ENCODE data around the gene CRIP2.

The CRIP2 gene

GRCh38 chr14:105474483-105475268 is at the start of gene CRIP2:
Gene CRIP2, plus strand, starts transcription at chr14:105474821. Its CDS starts 42 bp downstream, at chr14:105474863.
- peak; percentile 44 to 46 for DNase-seq (ENCODE audit: low spot score in 2 of 2)
- Mint-ChIP-seq H3K9me3 (peaks cover 3% of the 10 kb centered on the region), H3K4me1 (peaks cover 14% of the 10 kb centered on the region), H3K36me3 (peaks cover 5% of the 10 kb centered on the region), H3K27ac (peak within 1 kb of the TSS; percentile 68), H3K4me3 (peak within 1 kb of the TSS; percentile 85), H3K27me3 (no peaks in the 10 kb centered on the region)
- peak; percentile 33 for ATAC-seq (ENCODE audit: low read depth)

GRCh38 chr14:105424861-105425260 is 49.8 kb upstream of the CRIP2 start:
- ATAC-seq (ENCODE audit: low read depth) (no peak), DNase-seq (ENCODE audit: low spot score in 2 of 2) (no peak)
- Mint-ChIP-seq H3K4me1 (peaks cover 25% of the 10 kb centered on the region), H3K36me3 (peaks cover 7% of the 10 kb centered on the region), H3K27ac (no peak overlapping the region), H3K4me3 (no peak overlapping the region), H3K27me3 (no peaks in the 10 kb centered on the region), H3K9me3 (no peaks in the 10 kb centered on the region)

GRCh38 chr14:105425823-105426247 is 48.8 kb upstream of the CRIP2 start:
- DNase-seq (ENCODE audit: low spot score in 2 of 2) (no peak), ATAC-seq (ENCODE audit: low read depth) (no peak)
- Mint-ChIP-seq H3K36me3 (peaks cover 11% of the 10 kb centered on the region), H3K4me3 (no peak overlapping the region), H3K9me3 (no peaks in the 10 kb centered on the region), H3K4me1 (peaks cover 22% of the 10 kb centered on the region), H3K27ac (no peak overlapping the region), H3K27me3 (no peaks in the 10 kb centered on the region)

GRCh38 chr14:105426416-105427130 is 48.0 kb upstream of the CRIP2 start:
- DNase-seq (ENCODE audit: low spot score in 2 of 2) (no peak), ATAC-seq (ENCODE audit: low read depth) (no peak)
- H3K4me3 Mint-ChIP-seq: no peak overlapping the region
- no peaks in the 10 kb centered on the region for H3K9me3 Mint-ChIP-seq
- H3K27ac Mint-ChIP-seq: no peak overlapping the region
- H3K27me3 Mint-ChIP-seq: no peaks in the 10 kb centered on the region
- H3K4me1 Mint-ChIP-seq: peaks cover 16% of the 10 kb centered on the region
- H3K36me3 Mint-ChIP-seq: peaks cover 15% of the 10 kb centered on the region

- Mint-ChIP-seq H3K27ac (no peak overlapping the region), H3K27me3 (no peaks in the 10 kb centered on the region), H3K36me3 (peaks cover 15% of the 10 kb centered on the region), H3K4me3 (no peak overlapping the region), H3K4me1 (peaks cover 10% of the 10 kb centered on the region), H3K9me3 (no peaks in the 10 kb centered on the region)
- ATAC-seq (ENCODE audit: low read depth): no peak
- no peak for DNase-seq (ENCODE audit: low spot score in 2 of 2)
Measured at GRCh38 chr14:105427412-105427811, 47.2 kb upstream of the CRIP2 start.

GRCh38 chr14:105427936-105428485 is 46.6 kb upstream of the CRIP2 start:
- Mint-ChIP-seq H3K27ac (no peak overlapping the region), H3K4me1 (peaks cover 6% of the 10 kb centered on the region), H3K36me3 (peaks cover 15% of the 10 kb centered on the region)

GRCh38 chr14:105430042-105430441 is 44.6 kb upstream of the CRIP2 start:
- H3K27me3 Mint-ChIP-seq: no peaks in the 10 kb centered on the region
- H3K27ac Mint-ChIP-seq: no peak overlapping the region
- no peaks in the 10 kb centered on the region for H3K9me3 Mint-ChIP-seq
- ATAC-seq (ENCODE audit: low read depth) (no peak), DNase-seq (ENCODE audit: low spot score in 2 of 2) (no peak)
- H3K4me1 Mint-ChIP-seq: peaks cover 5% of the 10 kb centered on the region
- no peak overlapping the region for H3K4me3 Mint-ChIP-seq
- H3K36me3 Mint-ChIP-seq: peaks cover 15% of the 10 kb centered on the region

More at GRCh38 chr14:105427936-105428485, 46.6 kb upstream of the CRIP2 start:
- Mint-ChIP-seq H3K4me3 (no peak overlapping the region), H3K9me3 (no peaks in the 10 kb centered on the region), H3K27me3 (no peaks in the 10 kb centered on the region)
- DNase-seq (ENCODE audit: low spot score in 2 of 2): no peak
- no peak for ATAC-seq (ENCODE audit: low read depth)

GRCh38 chr14:105430565-105430964 is 44.1 kb upstream of the CRIP2 start:
- H3K36me3 Mint-ChIP-seq: peaks cover 15% of the 10 kb centered on the region
- H3K4me3 Mint-ChIP-seq: no peak overlapping the region
- ATAC-seq (ENCODE audit: low read depth) (no peak), DNase-seq (ENCODE audit: low spot score in 2 of 2) (no peak)
- H3K27me3 Mint-ChIP-seq: no peaks in the 10 kb centered on the region
- peaks cover 5% of the 10 kb centered on the region for H3K4me1 Mint-ChIP-seq
- no peaks in the 10 kb centered on the region for H3K9me3 Mint-ChIP-seq
- no peak overlapping the region for H3K27ac Mint-ChIP-seq

GRCh38 chr14:105431256-105431655 is 43.4 kb upstream of the CRIP2 start:
- no peaks in the 10 kb centered on the region for H3K27me3 Mint-ChIP-seq
- DNase-seq (ENCODE audit: low spot score in 2 of 2) (no peak), ATAC-seq (ENCODE audit: low read depth) (no peak)
- H3K4me3 Mint-ChIP-seq: no peak overlapping the region
- H3K9me3 Mint-ChIP-seq: no peaks in the 10 kb centered on the region
- peaks cover 7% of the 10 kb centered on the region for H3K4me1 Mint-ChIP-seq
- peaks cover 13% of the 10 kb centered on the region for H3K36me3 Mint-ChIP-seq
- no peak overlapping the region for H3K27ac Mint-ChIP-seq

- no peaks in the 10 kb centered on the region for H3K27me3 Mint-ChIP-seq
- H3K36me3 Mint-ChIP-seq: peaks cover 8% of the 10 kb centered on the region
- no peak for DNase-seq (ENCODE audit: low spot score in 2 of 2)
- no peak for ATAC-seq (ENCODE audit: low read depth)
- H3K4me1 Mint-ChIP-seq: peaks cover 4% of the 10 kb centered on the region
- no peak overlapping the region for H3K4me3 Mint-ChIP-seq
- no peaks in the 10 kb centered on the region for H3K9me3 Mint-ChIP-seq
- H3K27ac Mint-ChIP-seq: no peak overlapping the region
Measured at GRCh38 chr14:105432657-105433056, 42.0 kb upstream of the CRIP2 start.

GRCh38 chr14:105433161-105433605 is 41.4 kb upstream of the CRIP2 start:
- no peak overlapping the region for H3K4me3 Mint-ChIP-seq
- peaks cover 8% of the 10 kb centered on the region for H3K36me3 Mint-ChIP-seq
- peaks cover 4% of the 10 kb centered on the region for H3K4me1 Mint-ChIP-seq
- no peak for DNase-seq (ENCODE audit: low spot score in 2 of 2)
- H3K9me3 Mint-ChIP-seq: no peaks in the 10 kb centered on the region
- no peaks in the 10 kb centered on the region for H3K27me3 Mint-ChIP-seq
- ATAC-seq (ENCODE audit: low read depth): no peak
- no peak overlapping the region for H3K27ac Mint-ChIP-seq

- H3K27me3 Mint-ChIP-seq: no peaks in the 10 kb centered on the region
- no peak overlapping the region for H3K4me3 Mint-ChIP-seq
- no peak overlapping the region for H3K27ac Mint-ChIP-seq
Measured at GRCh38 chr14:105436402-105436801, 38.2 kb upstream of the CRIP2 start.

GRCh38 chr14:105436891-105437722 is 37.5 kb upstream of the CRIP2 start:
- no peak overlapping the region for H3K4me3 Mint-ChIP-seq
- no peaks in the 10 kb centered on the region for H3K27me3 Mint-ChIP-seq

More at GRCh38 chr14:105436402-105436801, 38.2 kb upstream of the CRIP2 start:
- DNase-seq (ENCODE audit: low spot score in 2 of 2) (no peak), ATAC-seq (ENCODE audit: low read depth) (no peak)
- Mint-ChIP-seq H3K9me3 (no peaks in the 10 kb centered on the region), H3K36me3 (no peaks in the 10 kb centered on the region), H3K4me1 (peaks cover 4% of the 10 kb centered on the region)

More at GRCh38 chr14:105436891-105437722, 37.5 kb upstream of the CRIP2 start:
- Mint-ChIP-seq H3K36me3 (peaks cover 3% of the 10 kb centered on the region), H3K9me3 (no peaks in the 10 kb centered on the region), H3K27ac (peak overlapping the region; percentile 65), H3K4me1 (peaks cover 4% of the 10 kb centered on the region)
- DNase-seq (ENCODE audit: low spot score in 2 of 2) (no peak), ATAC-seq (ENCODE audit: low read depth) (peak; percentile 88)
